Progenitor cell of endocrine pancreas (in vitro differentiated cells): Measurements from ENCODE around the gene PDE6B. TPM values are rescaled to one million over a fixed set of nuclear protein-coding genes. Genes with fewer than 3 reads are reported as not detected.
A peak's percentile ranks its signal among the peaks of the same experiment; 100 is the strongest.

ENCODE experiments used
- DNase-seq: peaks from one replicate; pipeline ENCODE4 v3.0.0; 2021; ENCODE audit warnings: low spot score; ENCODE audit not compliant: unreplicated experiment
- H3K27ac Mint-ChIP-seq: 2 replicates; pipeline ENCODE4 v1.8.0; 2021; ENCODE audit warnings: mild to moderate bottlenecking, moderate library complexity, mixed read lengths
- H3K27me3 Mint-ChIP-seq: 2 replicates; pipeline ENCODE4 v1.8.0; 2021; ENCODE audit warnings: mixed read lengths
- H3K36me3 Mint-ChIP-seq: 2 replicates; pipeline ENCODE4 v1.8.0; 2022; ENCODE audit warnings: mixed read lengths; ENCODE audit not compliant: insufficient read depth
- H3K4me1 Mint-ChIP-seq: 2 replicates; pipeline ENCODE4 v1.8.0; 2021; ENCODE audit warnings: low read depth, mixed read lengths
- H3K4me3 Mint-ChIP-seq: 2 replicates; pipeline ENCODE4 v1.8.0; 2021; ENCODE audit warnings: low read depth, mild to moderate bottlenecking, moderate library complexity, mixed read lengths
- H3K9me3 Mint-ChIP-seq: 2 replicates; pipeline ENCODE4 v1.8.0; 2021; ENCODE audit warnings: low read depth, mixed read lengths
- CTCF ChIP-seq: fragments of 200-600 bp; sonication (generic); IDR thresholded peaks from one replicate; pipeline ENCODE4 v1.5.0; 2021; ENCODE audit warnings: antibody characterized with exemption, mild to moderate bottlenecking; ENCODE audit not compliant: unreplicated experiment
- total RNA-seq: library from RNA; stranded (reverse); gene quantifications from 2 replicates; pipeline ENCODE4 v1.2.1, GENCODE V29; 2021

The PDE6B gene
- total RNA-seq, 1 donor from 2014 or later, result 10.4 TPM

- no peak for DNase-seq
- TF ChIP-seq CTCF, result no peak
Measured at GRCh38 chr4:656436-657337, 31.3 kb downstream of the PDE6B start.

GRCh38 chr4:657338-657833, 32.0 kb downstream of the PDE6B start:
- no peaks in the 10 kb centered on the region for H3K4me1 Mint-ChIP-seq
- H3K36me3 Mint-ChIP-seq, result peaks cover 7% of the 10 kb centered on the region
- no peak overlapping the region for H3K27ac Mint-ChIP-seq
- TF ChIP-seq CTCF, result no peak
- DNase-seq, result no peak
- H3K27me3 Mint-ChIP-seq, result no peaks in the 10 kb centered on the region
- no peak overlapping the region for H3K4me3 Mint-ChIP-seq
- no peaks in the 10 kb centered on the region for H3K9me3 Mint-ChIP-seq

More at GRCh38 chr4:656436-657337, 31.3 kb downstream of the PDE6B start:
- Mint-ChIP-seq H3K36me3 (peaks cover 7% of the 10 kb centered on the region), H3K4me1 (peaks cover 2% of the 10 kb centered on the region), H3K27ac (no peak overlapping the region), H3K4me3 (no peak overlapping the region), H3K9me3 (no peaks in the 10 kb centered on the region), H3K27me3 (peaks cover 6% of the 10 kb centered on the region)

GRCh38 chr4:657834-658667, 32.7 kb downstream of the PDE6B start:
- no peaks in the 10 kb centered on the region for H3K4me1 Mint-ChIP-seq
- peaks cover 7% of the 10 kb centered on the region for H3K36me3 Mint-ChIP-seq
- no peak overlapping the region for H3K4me3 Mint-ChIP-seq
- H3K27ac Mint-ChIP-seq, result peak overlapping the region; percentile 20
- DNase-seq, result no peak
- no peaks in the 10 kb centered on the region for H3K27me3 Mint-ChIP-seq
- no peak for TF ChIP-seq CTCF
- H3K9me3 Mint-ChIP-seq, result no peaks in the 10 kb centered on the region

- no peaks in the 10 kb centered on the region for H3K9me3 Mint-ChIP-seq
- DNase-seq, result no peak
- peaks cover 7% of the 10 kb centered on the region for H3K36me3 Mint-ChIP-seq
- H3K27me3 Mint-ChIP-seq, result no peaks in the 10 kb centered on the region
- H3K4me1 Mint-ChIP-seq, result no peaks in the 10 kb centered on the region
- no peak overlapping the region for H3K4me3 Mint-ChIP-seq
- peak overlapping the region; percentile 20 for H3K27ac Mint-ChIP-seq
- no peak for TF ChIP-seq CTCF
Measured at GRCh38 chr4:658681-659667, 33.6 kb downstream of the PDE6B start.
